PC-9 (cell line): ENCODE data around the gene HPCAL1. TPM values are rescaled to one million over a fixed set of nuclear protein-coding genes. Genes with fewer than 3 reads are reported as not detected.

Source experiments
- BruUV-seq: library from RNA; stranded (reverse); fragments of 400-500 nt; replicated peaks from 2 replicates; lab custom pipeline; 2021; lab: Mats Ljungman, UMichigan
- CTCF ChIA-PET: fragments of 300-600 bp; sonication (Branson Sonifier 250); formaldehyde crosslinking; loops from one replicate; lab custom pipeline; 2022; ENCODE audit warnings: antibody characterized with exemption; lab: Charles Lee
- POLR2A ChIA-PET: fragments of 300-600 bp; sonication (Branson Sonifier 250); formaldehyde crosslinking; loops from one replicate; lab custom pipeline; 2022; ENCODE audit warnings: antibody characterized with exemption; ENCODE audit not compliant: unreplicated experiment; lab: Charles Lee
- DNase-seq, 2 experiments: peaks; one replicate each; pipeline versions ENCODE4 v3.0.0 to v3.0.0-alpha.2; 2015 to 2022; ENCODE audit warnings: mixed read lengths in 1 of 2
- H2AFZ ChIP-seq: fragments of 200-600 bp; sonication (generic); 2 replicates; pipeline ENCODE4 v1.8.1; 2017; ENCODE audit warnings: antibody characterized with exemption
- H3F3A ChIP-seq: fragments of 200-600 bp; sonication (generic); 2 replicates; pipeline ENCODE4 v1.8.1; 2017; ENCODE audit warnings: antibody characterized with exemption, mild to moderate bottlenecking, low read depth; ENCODE audit not compliant: insufficient read depth
- H3K27ac ChIP-seq: fragments of 200-600 bp; sonication (generic); 2 replicates; pipeline ENCODE4 v1.6.1; 2016; ENCODE audit warnings: mixed run types
- H3K27me3 ChIP-seq: fragments of 200-600 bp; sonication (generic); 2 replicates; pipeline ENCODE4 v1.6.1; 2016; ENCODE audit warnings: low read depth, mixed run types; ENCODE audit not compliant: insufficient read depth
- H3K36me3 ChIP-seq: fragments of 200-600 bp; sonication (generic); 2 replicates; pipeline ENCODE4 v1.6.1; 2016; ENCODE audit warnings: low read depth, mixed run types
- H3K4me1 ChIP-seq: fragments of 200-600 bp; sonication (generic); replicated peaks from 2 replicates; pipeline ENCODE4 v1.6.1; 2016; ENCODE audit warnings: mixed run types; ENCODE audit not compliant: insufficient read depth
- H3K4me2 ChIP-seq: fragments of 200-600 bp; sonication (generic); 2 replicates; pipeline ENCODE4 v1.6.1; 2017; ENCODE audit warnings: mixed run types
- H3K4me3 ChIP-seq: fragments of 200-600 bp; sonication (generic); 2 replicates; pipeline ENCODE4 v1.6.1; 2016; ENCODE audit warnings: mixed run types
- H3K79me2 ChIP-seq: fragments of 200-600 bp; sonication (generic); 2 replicates; pipeline ENCODE4 v1.6.1; 2017; ENCODE audit warnings: low read depth, mixed run types
- H3K9me2 ChIP-seq: fragments of 200-600 bp; sonication (generic); 2 replicates; pipeline ENCODE4 v1.8.1; 2017; ENCODE audit warnings: mild to moderate bottlenecking; ENCODE audit not compliant: insufficient read depth
- H3K9me3 ChIP-seq: fragments of 200-600 bp; sonication (generic); 2 replicates; pipeline ENCODE4 v1.8.1; 2016; ENCODE audit warnings: low read depth; ENCODE audit not compliant: insufficient read depth
- H4K20me1 ChIP-seq: fragments of 200-600 bp; sonication (generic); 2 replicates; pipeline ENCODE4 v1.8.1; 2017; ENCODE audit not compliant: insufficient read depth
- EZH2 ChIP-seq: fragments of 200-600 bp; sonication (generic); IDR thresholded peaks from 2 replicates; pipeline ENCODE4 v1.8.0; 2017; ENCODE audit warnings: antibody characterized with exemption, low read depth
- intact Hi-C: fragments of 100-400 bp; cut with micrococcal nuclease; formaldehyde crosslinking; loops from one replicate; pipeline ENCODE4 v1.10.0; 2022; ENCODE audit not compliant: unreplicated experiment
- total RNA-seq: library from RNA; stranded (reverse); gene quantifications from 2 replicates; pipeline ENCODE4 v1.2.3, GENCODE V29; 2021
- TF ChIP-seq, protein P1 (sequence below): fragments of 200-600 bp; sonication (generic); conservative IDR thresholded peaks from 2 replicates; pipeline ENCODE4 v1.6.1; 2017; ENCODE audit warnings: mixed run types, antibody characterized with exemption, mild to moderate bottlenecking, moderate library complexity

The HPCAL1 gene
- total RNA-seq, 1 experiment from 2014 or later, result 105 TPM

DNA sequence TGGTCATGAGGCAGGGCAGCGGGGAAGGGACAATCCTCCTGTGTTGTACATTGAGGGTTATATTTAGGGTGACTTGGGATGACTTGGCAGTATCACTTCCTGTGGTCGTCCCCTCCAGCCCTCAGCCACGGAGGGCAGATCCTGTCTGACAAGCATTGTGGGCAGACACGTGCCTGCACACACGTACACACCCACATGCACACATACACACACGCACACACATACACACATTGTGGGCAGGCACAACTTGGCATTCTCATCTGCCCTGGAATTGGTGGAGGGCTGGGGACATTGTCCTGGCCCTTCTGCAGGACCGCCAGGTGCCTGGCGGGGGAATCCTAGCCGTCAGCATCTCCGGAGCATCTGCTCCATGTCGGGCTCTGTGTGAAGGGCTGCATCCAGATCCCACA, 97.9 kb downstream of the HPCAL1 start:
- no peaks in the 10 kb centered on the region for H3K9me3 ChIP-seq
- CTCF ChIA-PET, result no interaction called here
- no peak overlapping the region for H2AFZ ChIP-seq
- H3K4me2 ChIP-seq, result no peak overlapping the region
- peak in 1 of 2 experiments; percentile 30 for DNase-seq
- BruUV-seq, result no TSS peak
- no peaks in the 10 kb centered on the region for H3K9me2 ChIP-seq
- H3K36me3 ChIP-seq, result peaks cover 7% of the 10 kb centered on the region
- H3K27me3 ChIP-seq, result no peaks in the 10 kb centered on the region
- H3K4me3 ChIP-seq, result no peak overlapping the region
- peaks cover 68% of the 10 kb centered on the region for H3K79me2 ChIP-seq
- POLR2A ChIA-PET, result no interaction called here
- intact Hi-C loops, result loop anchor here (1.0 kb wide), 1 partner anchor 64 kb away; no protein-coding TSS in a partner anchor
- TF ChIP-seq, protein P1, sequence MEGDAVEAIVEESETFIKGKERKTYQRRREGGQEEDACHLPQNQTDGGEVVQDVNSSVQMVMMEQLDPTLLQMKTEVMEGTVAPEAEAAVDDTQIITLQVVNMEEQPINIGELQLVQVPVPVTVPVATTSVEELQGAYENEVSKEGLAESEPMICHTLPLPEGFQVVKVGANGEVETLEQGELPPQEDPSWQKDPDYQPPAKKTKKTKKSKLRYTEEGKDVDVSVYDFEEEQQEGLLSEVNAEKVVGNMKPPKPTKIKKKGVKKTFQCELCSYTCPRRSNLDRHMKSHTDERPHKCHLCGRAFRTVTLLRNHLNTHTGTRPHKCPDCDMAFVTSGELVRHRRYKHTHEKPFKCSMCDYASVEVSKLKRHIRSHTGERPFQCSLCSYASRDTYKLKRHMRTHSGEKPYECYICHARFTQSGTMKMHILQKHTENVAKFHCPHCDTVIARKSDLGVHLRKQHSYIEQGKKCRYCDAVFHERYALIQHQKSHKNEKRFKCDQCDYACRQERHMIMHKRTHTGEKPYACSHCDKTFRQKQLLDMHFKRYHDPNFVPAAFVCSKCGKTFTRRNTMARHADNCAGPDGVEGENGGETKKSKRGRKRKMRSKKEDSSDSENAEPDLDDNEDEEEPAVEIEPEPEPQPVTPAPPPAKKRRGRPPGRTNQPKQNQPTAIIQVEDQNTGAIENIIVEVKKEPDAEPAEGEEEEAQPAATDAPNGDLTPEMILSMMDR, result no peak
- TF ChIP-seq EZH2, result no peak
- H3F3A ChIP-seq, result peaks cover 45% of the 10 kb centered on the region
- peaks cover 49% of the 10 kb centered on the region for H3K4me1 ChIP-seq
- peaks cover 17% of the 10 kb centered on the region for H4K20me1 ChIP-seq
- 0 out of 2 replicates have a peak overlapping the region, but pooled peaks have one; percentile 36 for H3K27ac ChIP-seq

DNA sequence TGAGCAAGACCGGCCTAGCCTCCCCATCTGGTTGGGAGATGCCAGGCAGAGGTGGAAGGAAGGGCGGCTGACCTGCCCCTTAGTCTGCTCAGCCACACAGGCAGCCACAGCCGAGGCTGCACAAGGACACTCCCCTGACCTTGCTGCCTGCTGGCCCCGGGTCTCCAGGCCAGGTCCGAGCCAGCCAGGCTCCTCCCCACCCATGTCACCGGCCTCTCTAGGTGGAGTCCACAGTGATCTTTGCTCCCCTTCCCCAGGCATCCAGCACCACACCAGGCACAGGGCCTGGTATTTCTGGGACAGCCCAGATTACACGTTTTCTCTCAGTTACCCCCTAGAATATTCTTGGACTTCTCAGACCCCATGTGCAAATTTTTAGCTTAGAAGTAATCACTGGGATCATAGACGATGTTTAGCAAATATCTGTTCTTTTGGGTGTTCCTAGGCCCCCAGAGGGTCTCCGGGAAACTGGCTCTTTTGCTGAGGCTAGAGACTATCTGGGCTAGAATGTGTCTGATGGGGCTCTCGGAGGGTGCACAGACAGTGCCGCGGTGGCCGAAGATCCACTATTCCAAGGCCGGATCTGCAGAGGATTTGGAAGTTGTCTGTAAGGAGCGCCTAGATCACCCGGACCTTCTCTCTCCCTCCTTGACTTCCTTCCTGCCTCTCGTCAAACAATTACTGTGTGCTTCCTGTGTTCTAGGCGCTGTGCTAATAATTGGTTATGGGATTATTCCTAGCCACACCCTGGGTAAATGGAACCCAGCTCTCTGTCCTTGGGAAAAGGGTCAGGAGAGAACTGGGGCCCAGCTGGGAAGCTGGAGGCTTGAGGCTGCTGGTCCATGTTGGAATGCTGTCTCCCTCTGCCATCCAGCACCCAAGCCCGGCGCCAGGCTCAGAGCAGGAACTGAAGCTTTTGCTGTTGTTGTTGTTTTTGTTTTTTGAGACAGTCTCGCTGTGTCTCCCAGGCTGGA, 98.6 kb downstream of the HPCAL1 start:
- no TSS peak for BruUV-seq
- CTCF ChIA-PET, result no interaction called here
- no peak overlapping the region for H2AFZ ChIP-seq
- TF ChIP-seq EZH2, result no peak
- TF ChIP-seq, protein P1, result no peak
- H3K27ac ChIP-seq, result peak overlapping the region; percentile 36; the same call in 1 of the 2 replicates
- H3K27me3 ChIP-seq, result no peaks in the 10 kb centered on the region
- H3K36me3 ChIP-seq, result peaks cover 7% of the 10 kb centered on the region
- H3K4me1 ChIP-seq, result peaks cover 56% of the 10 kb centered on the region
- POLR2A ChIA-PET, result no interaction called here
- no peak overlapping the region for H3K4me3 ChIP-seq
- H3F3A ChIP-seq, result peaks cover 51% of the 10 kb centered on the region
- peaks cover 68% of the 10 kb centered on the region for H3K79me2 ChIP-seq
- H3K9me3 ChIP-seq, result no peaks in the 10 kb centered on the region
- no peak for DNase-seq
- H3K9me2 ChIP-seq, result no peaks in the 10 kb centered on the region
- intact Hi-C loops, result loop anchor here (1.0 kb wide), 1 partner anchor 65 kb away; no protein-coding TSS in a partner anchor
- peaks cover 17% of the 10 kb centered on the region for H4K20me1 ChIP-seq
- no peak overlapping the region for H3K4me2 ChIP-seq

DNA sequence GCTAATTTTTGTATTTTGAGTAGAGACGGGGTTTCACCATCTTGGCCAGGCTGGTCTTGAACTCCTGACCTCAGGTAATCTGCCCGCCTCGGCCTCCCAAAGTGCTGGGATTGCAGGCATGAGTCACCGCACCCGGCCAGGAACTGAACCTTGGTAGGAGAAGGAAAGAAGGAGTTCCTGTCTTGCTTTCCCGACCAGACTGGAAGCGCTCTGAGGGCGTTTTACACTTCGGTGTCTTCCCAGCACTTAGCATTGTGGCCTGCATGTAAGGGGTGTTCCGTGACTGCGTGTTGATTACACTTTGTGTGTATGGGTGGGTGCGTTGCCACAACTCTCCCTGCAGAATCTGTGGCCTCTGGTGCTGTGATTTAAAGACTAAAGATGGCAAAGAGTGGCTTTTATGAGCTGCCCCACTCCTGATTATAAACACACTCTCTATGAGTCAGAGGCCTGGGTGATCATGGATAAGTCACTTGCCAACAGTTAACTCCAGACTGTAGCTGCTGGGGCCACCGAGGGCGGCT, 99.4 kb downstream of the HPCAL1 start:
- intact Hi-C loops, result no loop called here
- Histone ChIP-seq H3K4me1 (peaks cover 64% of the 10 kb centered on the region), H3K27ac (peak overlapping the region; percentile 36), H3K9me3 (no peaks in the 10 kb centered on the region), H3K79me2 (peaks cover 70% of the 10 kb centered on the region), H4K20me1 (peaks cover 14% of the 10 kb centered on the region; the same call in 1 of the 2 replicates), H3K4me2 (no peak overlapping the region), H2AFZ (no peak overlapping the region), H3K36me3 (peaks cover 7% of the 10 kb centered on the region), H3K9me2 (no peaks in the 10 kb centered on the region), H3K4me3 (no peak overlapping the region), H3K27me3 (no peaks in the 10 kb centered on the region), H3F3A (peaks cover 60% of the 10 kb centered on the region)
- no TSS peak for BruUV-seq
- POLR2A ChIA-PET, result no interaction called here
- CTCF ChIA-PET, result interaction anchor here (1.3 kb wide), 1 partner anchor 45 kb away, joined by 5 read pairs; no protein-coding TSS in a partner anchor
- no peak for DNase-seq
- no peak for TF ChIP-seq EZH2
- TF ChIP-seq, protein P1, result no peak
